NCI-H1417 (cell line): ENCODE results near the gene GPR42.
"Not testable (repeated sequence)": the region's sequence is repeated elsewhere in the genome, so short reads cannot be mapped to it uniquely, and the experiment has no call there.

Experiments
- DNase-seq, 3 experiments: peaks; one replicate each; lab custom pipeline; 2025; lab: John Stamatoyannopoulos, UW

GPR42 gene

GRCh38 chr19:35363711-35364425 lies 7.0 kb upstream of the GPR42 start:
- no peak for DNase-seq

GRCh38 chr19:35365303-35365702 lies 5.6 kb upstream of the GPR42 start:
- no peak for DNase-seq

- DNase-seq, result no peak
These were observed 2.5 kb upstream of the GPR42 start for GRCh38 chr19:35368378-35368777.

- DNase-seq, result no peak
These were observed 1.3 kb upstream of the GPR42 start for GRCh38 chr19:35369522-35369921.

- DNase-seq, result no peak
These were observed 2.6 kb downstream of the GPR42 start for GRCh38 chr19:35373492-35373891.

- not testable (repeated sequence) for DNase-seq
These were observed 3.2 kb downstream of the GPR42 start for GRCh38 chr19:35374031-35374430.

GRCh38 chr19:35375505-35376307 lies 4.8 kb downstream of the GPR42 start:
- DNase-seq, result peak in 1 of 3 experiments; percentile 11

- DNase-seq, result no peak
These were observed 6.8 kb downstream of the GPR42 start for GRCh38 chr19:35377656-35378055.

GRCh38 chr19:35378356-35378755 lies 7.5 kb downstream of the GPR42 start:
- no peak for DNase-seq

GRCh38 chr19:35379545-35379944 lies 8.7 kb downstream of the GPR42 start:
- DNase-seq, result not testable (repeated sequence)

GRCh38 chr19:35379992-35380391 lies 9.1 kb downstream of the GPR42 start:
- DNase-seq, result no peak

GRCh38 chr19:35380450-35381124 lies 9.7 kb downstream of the GPR42 start:
- no peak for DNase-seq

GRCh38 chr19:35381318-35381717 lies 10.4 kb downstream of the GPR42 start:
- DNase-seq, result no peak

- DNase-seq, result no peak
These were observed 11.1 kb downstream of the GPR42 start for GRCh38 chr19:35381926-35382325.

- no peak for DNase-seq
These were observed 12.7 kb downstream of the GPR42 start for GRCh38 chr19:35383536-35383935.

- no peak for DNase-seq
These were observed 17.6 kb downstream of the GPR42 start for GRCh38 chr19:35388277-35389054.

GRCh38 chr19:35389192-35389861 lies 18.5 kb downstream of the GPR42 start:
- DNase-seq, result no peak

GRCh38 chr19:35392742-35393715 lies 22.2 kb downstream of the GPR42 start:
- no peak for DNase-seq

- DNase-seq, result peak in 1 of 3 experiments; percentile 10
These were observed 24.7 kb downstream of the GPR42 start for GRCh38 chr19:35395382-35396199.
